Ovary (tissue), 9 donors: Measurements from ENCODE around the gene XPNPEP3. TPM values are rescaled to one million over a fixed set of nuclear protein-coding genes. Genes with fewer than 3 reads are reported as not detected.
"Not testable (repeated sequence)": the region's sequence is repeated elsewhere in the genome, so short reads cannot be mapped to it uniquely, and the experiment has no call there.

Experiments used
- DNase-seq, 5 donors: peaks; one replicate each; pipeline ENCODE4 v3.0.0-alpha.2; 2019 to 2020
- H3K27ac ChIP-seq, 2 donors: fragments of 200-600 bp; one replicate each; pipeline versions ENCODE4 v1.5.1 to v1.8.0; 2019 to 2022
- H3K27me3 ChIP-seq: fragments of 200-600 bp; one replicate; pipeline ENCODE4 v1.8.0; 2022
- H3K36me3 ChIP-seq: fragments of 200-600 bp; sonication (generic); one replicate; pipeline ENCODE4 v1.5.1; 2019
- H3K4me1 ChIP-seq: one replicate; pipeline ENCODE4 v1.8.1; 2013; ENCODE audit warnings: mild to moderate bottlenecking, moderate library complexity; ENCODE audit not compliant: insufficient read depth
- H3K4me3 ChIP-seq: fragments of 200-600 bp; sonication (generic); one replicate; pipeline ENCODE4 v1.5.1; 2017
- H3K9me3 ChIP-seq, 2 donors: fragments of 200-600 bp in 1 of 2; sonication (generic) in 1 of 2; one replicate each; pipeline versions ENCODE4 v1.5.1 to v1.8.1; 2013 to 2019; ENCODE audit warnings: mild to moderate bottlenecking in 1 of 2, moderate library complexity in 1 of 2
- CTCF ChIP-seq, 3 donors: fragments of 450-650 bp in 2 of 3; fragments of 200-600 bp in 1 of 3; IDR thresholded peaks; one replicate each; pipeline versions ENCODE4 v1.5.1 to v1.8.0; 2016 to 2022; ENCODE audit warnings: antibody characterized with exemption in 3 of 3, mild to moderate bottlenecking in 1 of 3
- EP300 ChIP-seq: sonication (generic); formaldehyde crosslinking; IDR thresholded peaks from one replicate; pipeline ENCODE4 v1.6.1; 2017; ENCODE audit warnings: antibody characterized with exemption
- POLR2A ChIP-seq: fragments of 450-650 bp; IDR thresholded peaks from one replicate; pipeline ENCODE4 v1.6.1; 2017; ENCODE audit warnings: antibody characterized with exemption, mild to moderate bottlenecking, moderate library complexity
- WGBS, 3 donors: extraction: QIAGEN DNeasy Blood & Tissue Kit in 1 of 3; methylation state at CpG; one replicate each; pipeline versions ENCODE4 v1.1.5 to v1.1.7; 2013 to 2017; 5-methylcytosine and 5-hydroxymethylcytosine counted together
- intact Hi-C, 4 donors: fragments of 100-400 bp; cut with DNase I; formaldehyde crosslinking; loops; one replicate each; pipeline versions ENCODE4 v1.11.0 to v1.15.1; 2022 to 2023
- polyA plus RNA-seq, 2 donors: library from polyadenylated mRNA; stranded (reverse); fragments of 200-250 nt in 1 of 2; fragments of 350-450 nt in 1 of 2; fragmentation: Illumina TruSeq in 1 of 2; extraction: RNeasy Lipid Tissue Mini Kit (QIAGEN cat#74804) in 1 of 2; gene quantifications; one replicate each; pipeline ENCODE4 v1.2.3, GENCODE V29; 2013 to 2014
- total RNA-seq, 7 donors: library from RNA; depleted of rRNA in 2 of 7; stranded (reverse); fragments of >200 nt in 2 of 7; fragmentation: NEBNext Ultra II Directional in 3 of 7; extraction: Animal tissue kit (Norgen Biotek cat#: 25700) in 3 of 7; gene quantifications; one replicate each; pipeline versions ENCODE4 v1.1.0 to v1.2.4, GENCODE V29; 2016 to 2023
- donor health status: DM: no; HTN: no; CAD: no; lungs with moderate emphysema.
- donor health status: DM: no; HTN: no; CAD: no.
- donor health status: Bipolar disorder and iron deficiency.
- donor health status: DM: yes; HTN: yes; CAD: no.
- donor health status: DM: no; HTN: no; CAD: no.
- donor health status: DM: yes; HTN: yes; CAD: no.

Gene XPNPEP3
- total and polyA plus RNA-seq, 9 donors, result 7.4 to 28.8 (median 20.1) TPM

- Histone ChIP-seq H3K27me3 (no peaks in the 10 kb centered on the region), H3K27ac (no peak overlapping the region), H3K4me1 (no peaks in the 10 kb centered on the region), H3K4me3 (no peak overlapping the region), H3K9me3 (no peaks in the 10 kb centered on the region), H3K36me3 (no peaks in the 10 kb centered on the region)
- 100% methylated on average over 1 of the region's 1 CpG for WGBS, 3 donors
- intact Hi-C loops, result loop anchor here in 1 of 4 donors (10.0 kb wide), 1 partner anchor 469 kb away; no protein-coding TSS in a partner anchor
- no peak for DNase-seq
- TF ChIP-seq POLR2A (no peak), EP300 (no peak), CTCF (IDR thresholded peaks at IDR 0.05) (no peak)
Measured at GRCh38 chr22:40904101-40904500, 47.2 kb downstream of the XPNPEP3 start.

- H3K27ac ChIP-seq, result no peak overlapping the region
- 89 to 95% (median 92%) methylated on average over 6 of the region's 6 CpGs for WGBS, 3 donors
- intact Hi-C loops, result loop anchor here in 1 of 4 donors (10.0 kb wide), 1 partner anchor 474 kb away; no protein-coding TSS in a partner anchor
- no peak overlapping the region for H3K4me3 ChIP-seq
- DNase-seq, result no peak
- no peaks in the 10 kb centered on the region for H3K36me3 ChIP-seq
- TF ChIP-seq EP300 (no peak), POLR2A (no peak), CTCF (IDR thresholded peaks at IDR 0.05) (no peak)
- no peaks in the 10 kb centered on the region for H3K27me3 ChIP-seq
- H3K9me3 ChIP-seq, result no peaks in the 10 kb centered on the region
- no peaks in the 10 kb centered on the region for H3K4me1 ChIP-seq
Measured at GRCh38 chr22:40908895-40909294, 51.9 kb downstream of the XPNPEP3 start.

- intact Hi-C loops, result no loop called here
- Histone ChIP-seq H3K27ac (no peak overlapping the region), H3K9me3 (no peaks in the 10 kb centered on the region), H3K27me3 (no peaks in the 10 kb centered on the region), H3K4me3 (no peak overlapping the region), H3K4me1 (no peaks in the 10 kb centered on the region), H3K36me3 (no peaks in the 10 kb centered on the region)
- WGBS, 3 donors, result 72 to 85% (median 76%) methylated on average over 3 of the region's 3 CpGs
- no peak for DNase-seq
- no peak for TF ChIP-seq CTCF (IDR thresholded peaks at IDR 0.05)
- TF ChIP-seq EP300, result no peak
- TF ChIP-seq POLR2A, result no peak
Measured at GRCh38 chr22:40911772-40912171, 54.8 kb downstream of the XPNPEP3 start.

GRCh38 chr22:40912987-40913386 is 56.0 kb downstream of the XPNPEP3 start:
- H3K27ac ChIP-seq, H3K9me3 ChIP-seq, H3K27me3 ChIP-seq, H3K4me1 ChIP-seq, H3K4me3 ChIP-seq, DNase-seq, intact Hi-C loops, H3K36me3 ChIP-seq: not testable (repeated sequence)
- WGBS, 3 donors, result 91 to 96% (median 95%) methylated on average over 6 of the region's 6 CpGs

- intact Hi-C loops, result no loop called here
- H3K4me1 ChIP-seq, result no peaks in the 10 kb centered on the region
- 25 to 60% (median 33%) methylated on average over 5 of the region's 5 CpGs for WGBS, 3 donors
- H3K36me3 ChIP-seq, result no peaks in the 10 kb centered on the region
- H3K27me3 ChIP-seq, result no peaks in the 10 kb centered on the region
- H3K9me3 ChIP-seq, result no peaks in the 10 kb centered on the region
- no peak overlapping the region for H3K27ac ChIP-seq
- DNase-seq, result no peak
- no peak for TF ChIP-seq EP300
- TF ChIP-seq POLR2A, result no peak
- TF ChIP-seq CTCF (IDR thresholded peaks at IDR 0.05), result no peak
- H3K4me3 ChIP-seq, result no peak overlapping the region
Measured at GRCh38 chr22:40919446-40919845, 62.5 kb downstream of the XPNPEP3 start.
